HCT116 (cell line): Measurements from ENCODE around the gene SORCS2. TPM values are rescaled to one million over a fixed set of nuclear protein-coding genes. Genes with fewer than 3 reads are reported as not detected.

Source experiments
- ATAC-seq: fragments of 200-7000 bp; cut with Tn5 transposase; 2 replicates; pipeline ENCODE4 v1.9.1; 2020; ENCODE audit warnings: mild to moderate bottlenecking, moderate library complexity
- BruUV-seq: library from RNA; stranded (reverse); fragments of 400-500 nt; replicated peaks from 2 replicates; lab custom pipeline; 2021; lab: Mats Ljungman, UMichigan
- CTCF ChIA-PET: fragments of 300-600 bp; sonication (Branson Sonifier 250); formaldehyde crosslinking; loops from one replicate; lab custom pipeline; 2021; ENCODE audit warnings: antibody characterized with exemption; lab: Charles Lee
- POLR2A ChIA-PET: fragments of 300-600, 350-600 bp; sonication (Branson Sonifier 250); formaldehyde crosslinking; loops from one replicate; lab custom pipeline; 2021; ENCODE audit warnings: antibody characterized with exemption; lab: Charles Lee
- RAD21 ChIA-PET, 2 experiments: fragments of 300-600 bp; sonication (Branson Sonifier 250); formaldehyde crosslinking; loops; one replicate each; lab custom pipeline; 2023; ENCODE audit warnings: low total read pairs in 2 of 2; ENCODE audit not compliant: uncharacterized antibody in 2 of 2, unreplicated experiment in 2 of 2, low non-redundant PET in 1 of 2; lab: Charles Lee
- DNase-seq: peaks from one replicate; pipeline ENCODE4 v3.0.0-alpha.2; 2010; ENCODE audit warnings: low read depth, low spot score
- H2AFZ ChIP-seq: fragments of 200-600 bp; shearing (Covaris generic), sonication (generic); 2 replicates; pipeline ENCODE4 v1.6.1; 2017; ENCODE audit warnings: low read depth, mixed run types, mixed read lengths, antibody characterized with exemption, low read length; ENCODE audit not compliant: poor library complexity, severe bottlenecking
- H3K27ac ChIP-seq: 2 replicates; pipeline ENCODE4 v1.5.1; 2012; ENCODE audit warnings: low read depth, low read length
- H3K27me3 ChIP-seq: fragments of 200-600 bp; sonication (generic); 2 replicates; pipeline ENCODE4 v1.6.1; 2016; ENCODE audit warnings: mixed run types, low read length, mixed read lengths; ENCODE audit not compliant: insufficient read depth
- H3K36me3 ChIP-seq, 2 experiments: fragments of 200-500 bp in 1 of 2; fragments of 200-600 bp in 1 of 2; sonication (Bioruptor generic) in 1 of 2; sonication (generic) in 1 of 2; 2 replicates each; pipeline versions ENCODE4 v1.5.1 to v1.6.1; 2014 to 2016; ENCODE audit warnings: low read length in 2 of 2, inconsistent platforms in 1 of 2, mixed read lengths in 1 of 2, mixed run types in 1 of 2; ENCODE audit not compliant: insufficient read depth in 2 of 2, control insufficient read depth in 1 of 2
- H3K4me1 ChIP-seq, 2 experiments: fragments of 200-600 bp in 1 of 2; sonication (generic) in 1 of 2; 2 replicates each; pipeline versions ENCODE4 v1.5.1 to v1.6.1; 2012 to 2017; ENCODE audit warnings: low read length in 2 of 2, inconsistent platforms in 1 of 2, mild to moderate bottlenecking in 1 of 2, mixed read lengths in 1 of 2, mixed run types in 1 of 2, moderate library complexity in 1 of 2; ENCODE audit not compliant: insufficient read depth in 2 of 2, control insufficient read depth in 1 of 2
- H3K4me2 ChIP-seq: fragments of 200-600 bp; sonication (generic); 2 replicates; pipeline ENCODE4 v1.6.1; 2017; ENCODE audit warnings: mixed run types, low read length, mixed read lengths
- H3K4me3 ChIP-seq, 2 experiments: fragments of 200-600 bp in 1 of 2; sonication (generic) in 1 of 2; replicated peaks in 1 of 2; 2 replicates each; pipeline ENCODE4 v1.5.1; 2011 to 2016; ENCODE audit warnings: low read length in 2 of 2, control low read depth in 1 of 2, low read depth in 1 of 2, mild to moderate bottlenecking in 1 of 2, mixed read lengths in 1 of 2, mixed run types in 1 of 2
- H3K79me2 ChIP-seq: fragments of 200-600 bp; sonication (generic); 2 replicates; pipeline ENCODE4 v1.6.1; 2017; ENCODE audit warnings: mild to moderate bottlenecking, mixed run types, low read length, moderate library complexity, mixed read lengths; ENCODE audit not compliant: insufficient read depth
- H3K9ac ChIP-seq: fragments of 200-600 bp; sonication (generic); 2 replicates; pipeline ENCODE4 v1.6.1; 2016; ENCODE audit warnings: low read length, mixed read lengths
- H3K9me2 ChIP-seq: fragments of 200-600 bp; sonication (generic), shearing (Covaris generic); 2 replicates; pipeline ENCODE4 v1.6.1; 2017; ENCODE audit warnings: mixed run types, mild to moderate bottlenecking, moderate library complexity; ENCODE audit not compliant: insufficient read depth
- H3K9me3 ChIP-seq, 2 experiments: fragments of 200-500 bp in 1 of 2; fragments of 200-600 bp in 1 of 2; sonication (Bioruptor generic) in 1 of 2; sonication (generic) in 1 of 2; 2 replicates each; pipeline ENCODE4 v1.6.1; 2014 to 2017; ENCODE audit warnings: low read length in 2 of 2, mixed read lengths in 2 of 2, inconsistent platforms in 1 of 2, low read depth in 1 of 2, mild to moderate bottlenecking in 1 of 2, mixed run types in 1 of 2, moderate library complexity in 1 of 2; ENCODE audit not compliant: control insufficient read depth in 1 of 2, insufficient read depth in 1 of 2
- H4K20me1 ChIP-seq: fragments of 200-600 bp; sonication (generic), shearing (Covaris generic); 2 replicates; pipeline ENCODE4 v1.6.1; 2017; ENCODE audit warnings: mixed run types, mild to moderate bottlenecking, moderate library complexity; ENCODE audit not compliant: insufficient read depth
- CBX3 ChIP-seq: IDR thresholded peaks from 2 replicates; pipeline ENCODE4 v1.6.1; 2012; ENCODE audit warnings: low read depth
- CEBPB ChIP-seq: IDR thresholded peaks from 2 replicates; pipeline ENCODE4 v1.6.1; 2012; ENCODE audit warnings: low read depth
- EGR1 ChIP-seq: IDR thresholded peaks from 2 replicates; pipeline ENCODE4 v1.6.1; 2012; ENCODE audit warnings: low read depth
- EZH2 ChIP-seq: fragments of 200-600 bp; sonication (generic); IDR thresholded peaks from 2 replicates; pipeline ENCODE4 v1.6.1; 2017; ENCODE audit warnings: antibody characterized with exemption, mixed run types
- EZH2phosphoT487 ChIP-seq: fragments of 200-600 bp; IDR thresholded peaks from 2 replicates; pipeline ENCODE4 v1.6.1; 2018; ENCODE audit warnings: antibody characterized with exemption, borderline replicate concordance
- FOSL1 ChIP-seq: IDR thresholded peaks from 2 replicates; pipeline ENCODE4 v1.6.1; 2012; ENCODE audit warnings: low read depth
- POLR2AphosphoS5 ChIP-seq: IDR thresholded peaks from 2 replicates; pipeline ENCODE4 v1.6.1; 2011; ENCODE audit warnings: mild to moderate bottlenecking, low read depth, low read length, moderate library complexity
- RAD21 ChIP-seq: IDR thresholded peaks from 2 replicates; pipeline ENCODE4 v1.6.1; 2012; ENCODE audit warnings: low read depth, mild to moderate bottlenecking
- SP1 ChIP-seq: IDR thresholded peaks from 2 replicates; pipeline ENCODE4 v1.6.1; 2012; ENCODE audit warnings: low read depth
- TCF7L2 ChIP-seq: IDR thresholded peaks from 2 replicates; pipeline ENCODE4 v1.7.0; 2011; ENCODE audit warnings: borderline replicate concordance, inconsistent platforms; ENCODE audit not compliant: insufficient read depth, insufficient read length; ENCODE audit errors: extremely low read depth
- ZFX ChIP-seq: fragments of 450-650 bp; IDR thresholded peaks from 2 replicates; pipeline ENCODE4 v1.6.1; 2017
- ZNF274 ChIP-seq: fragments of 200-500 bp; sonication (Bioruptor generic); IDR thresholded peaks from 2 replicates; pipeline ENCODE4 v1.6.1; 2014; ENCODE audit warnings: mild to moderate bottlenecking, low read depth, low read length, inconsistent platforms
- intact Hi-C: fragments of 100-400 bp; cut with micrococcal nuclease; formaldehyde crosslinking; loops from 2 replicates; pipeline ENCODE4 v1.10.0; 2022
- total RNA-seq: library from RNA; stranded (reverse); gene quantifications from one replicate; pipeline ENCODE4 v1.2.1, GENCODE V29; 2021; ENCODE audit not compliant: unreplicated experiment
- TF ChIP-seq, protein P1 (sequence below): IDR thresholded peaks from 2 replicates; pipeline ENCODE4 v1.6.1; 2012

SORCS2 gene
- total RNA-seq, 1 experiment from 2014 or later, result 0.37 TPM

DNA sequence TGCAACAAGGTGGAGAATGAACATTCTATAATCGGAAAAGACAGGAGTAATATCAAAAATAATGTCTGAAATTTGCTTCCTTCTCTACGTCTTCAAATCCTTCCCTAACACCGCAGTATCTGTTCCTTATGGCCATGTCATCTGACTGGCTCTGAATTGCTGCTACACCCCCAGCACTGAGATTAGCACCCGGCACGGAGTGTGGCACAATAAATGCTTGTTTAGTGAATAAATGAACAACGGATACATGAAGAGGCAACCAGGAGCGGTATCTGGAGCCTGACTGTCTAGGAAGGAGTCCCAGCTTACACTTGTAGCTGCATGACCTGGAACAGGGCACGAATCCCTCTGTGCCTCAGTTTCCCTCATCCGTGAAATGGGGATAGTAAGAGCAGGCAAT, 583.1 kb downstream of the SORCS2 start (continued):
- TF ChIP-seq FOSL1, result no peak
- no peak for TF ChIP-seq CEBPB
- TF ChIP-seq CBX3, result no peak
- no peak for TF ChIP-seq SP1
- TF ChIP-seq, protein P1, sequence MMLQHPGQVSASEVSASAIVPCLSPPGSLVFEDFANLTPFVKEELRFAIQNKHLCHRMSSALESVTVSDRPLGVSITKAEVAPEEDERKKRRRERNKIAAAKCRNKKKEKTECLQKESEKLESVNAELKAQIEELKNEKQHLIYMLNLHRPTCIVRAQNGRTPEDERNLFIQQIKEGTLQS, result no peak
- TF ChIP-seq RAD21, result no peak
- TF ChIP-seq ZNF274, result no peak
- TF ChIP-seq EGR1, result no peak
- TF ChIP-seq EZH2, result no peak
- TF ChIP-seq ZFX, result no peak

DNA sequence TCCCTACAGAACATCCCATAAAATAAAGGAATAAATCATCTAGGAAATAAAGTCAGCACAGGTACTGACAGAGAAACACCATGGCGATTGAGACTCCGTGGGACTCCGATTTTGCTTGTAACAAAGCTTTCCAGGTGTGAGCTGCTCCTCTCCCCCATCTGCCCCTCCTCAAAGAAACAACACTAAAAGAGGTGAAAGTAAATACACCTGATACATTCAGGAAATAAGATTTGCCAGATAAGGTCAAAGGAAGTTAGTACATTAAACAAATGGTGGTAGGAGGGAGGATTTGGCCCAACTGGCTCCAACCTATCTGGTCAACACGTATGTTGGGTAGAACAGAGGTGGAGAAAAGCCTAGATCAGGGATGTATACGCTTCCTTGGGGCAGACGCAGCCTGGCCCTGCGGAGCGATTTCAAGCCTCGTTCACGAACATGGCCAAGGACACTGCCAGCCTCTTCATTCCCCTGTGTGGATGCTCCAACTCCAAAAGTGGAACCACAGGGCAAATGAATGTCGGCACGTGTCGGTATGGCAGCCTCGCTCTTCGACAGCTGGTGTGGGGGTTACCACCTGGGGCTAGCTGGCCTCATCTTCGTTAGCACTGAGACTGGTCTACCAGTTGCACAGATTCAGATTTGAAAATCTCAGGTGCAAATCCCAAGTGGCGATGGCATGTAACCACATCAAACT, 584.8 kb downstream of the SORCS2 start:
- BruUV-seq, result no TSS peak
- Histone ChIP-seq H3K9me3 (no peaks in the 10 kb centered on the region), H3K36me3 (peaks cover 2 to 8% of the 10 kb centered on the region in 2 experiments; a peak in 2 of 4 replicates), H3K79me2 (no peaks in the 10 kb centered on the region), H3K27me3 (no peaks in the 10 kb centered on the region), H3K9me2 (no peaks in the 10 kb centered on the region), H4K20me1 (no peaks in the 10 kb centered on the region), H3K4me3 (no peak overlapping the region), H3K27ac (no peak overlapping the region), H3K9ac (no peak overlapping the region), H2AFZ (no peak overlapping the region), H3K4me2 (no peak overlapping the region), H3K4me1 (no peaks in the 10 kb centered on the region)
- RAD21 ChIA-PET, result no interaction called here
- ATAC-seq (no peak), DNase-seq (no peak)
- TF ChIP-seq SP1 (no peak), RAD21 (no peak), TCF7L2 (no peak), EGR1 (no peak), POLR2AphosphoS5 (no peak), EZH2phosphoT487 (no peak)
- TF ChIP-seq, protein P1, result no peak
- CTCF ChIA-PET, result no interaction called here
- intact Hi-C loops, result no loop called here
- POLR2A ChIA-PET, result no interaction called here
